Stomach (tissue), 9 donors: ENCODE data around the gene P2RY11. TPM values are rescaled to one million over a fixed set of nuclear protein-coding genes. Genes with fewer than 3 reads are reported as not detected.

ENCODE experiments used
- DNase-seq, 2 donors: peaks; one replicate each; pipeline versions ENCODE4 v3.0.0 to v3.0.0-alpha.2; 2013 to 2019
- H3K27ac ChIP-seq, 5 donors: fragments of 200-600 bp in 4 of 5; sonication (generic) in 4 of 5; one replicate each; pipeline ENCODE4 v1.5.1; 2013 to 2019; ENCODE audit warnings: mild to moderate bottlenecking in 1 of 5, moderate library complexity in 1 of 5
- H3K27me3 ChIP-seq, 3 donors: fragments of 200-600 bp; sonication (generic); one replicate each; pipeline ENCODE4 v1.5.1; 2017 to 2019; ENCODE audit warnings: mixed run types in 1 of 3
- H3K36me3 ChIP-seq, 4 donors: fragments of 200-600 bp; sonication (generic); 1 replicate in 3 of 4; 2 replicates in 1 of 4; pipeline ENCODE4 v1.5.1; 2016 to 2019
- H3K4me1 ChIP-seq, 4 donors: fragments of 200-600 bp; sonication (generic); one replicate each; pipeline ENCODE4 v1.5.1; 2016 to 2019
- H3K4me3 ChIP-seq, 4 donors: fragments of 200-600 bp; sonication (generic) in 3 of 4; one replicate each; pipeline ENCODE4 v1.5.1; 2016 to 2019; ENCODE audit warnings: mild to moderate bottlenecking in 1 of 4
- H3K9me3 ChIP-seq, 4 donors: fragments of 200-600 bp; sonication (generic); one replicate each; pipeline ENCODE4 v1.5.1; 2016 to 2019
- EP300 ChIP-seq: sonication (generic); formaldehyde crosslinking; IDR thresholded peaks from one replicate; pipeline ENCODE4 v1.6.1; 2017; ENCODE audit warnings: antibody characterized with exemption
- POLR2A ChIP-seq, 4 donors: fragments of 450-650 bp; IDR thresholded peaks; one replicate each; pipeline ENCODE4 v1.6.1; 2016; ENCODE audit warnings: antibody characterized with exemption in 4 of 4, control low read depth in 2 of 4, mild to moderate bottlenecking in 1 of 4, moderate library complexity in 1 of 4
- POLR2AphosphoS5 ChIP-seq, 3 donors: sonication (generic); formaldehyde crosslinking; IDR thresholded peaks; one replicate each; pipeline ENCODE4 v1.6.1; 2016; ENCODE audit warnings: antibody characterized with exemption in 3 of 3
- WGBS, 5 donors: extraction: QIAGEN DNeasy Blood & Tissue Kit in 3 of 5; methylation state at CpG; one replicate each; pipeline versions ENCODE4 v1.1.5 to v1.1.7; 2013 to 2018; 5-methylcytosine and 5-hydroxymethylcytosine counted together
- intact Hi-C: fragments of 100-400 bp; cut with DNase I; formaldehyde crosslinking; loops from one replicate; pipeline ENCODE4 v1.15.1; 2023; ENCODE audit warnings: low total_unique reads
- polyA plus RNA-seq, 3 donors: library from polyadenylated mRNA; stranded (reverse); fragments of 200-250 nt; gene quantifications; one replicate each; pipeline ENCODE4 v1.2.3, GENCODE V29; 2013
- total RNA-seq, 5 donors: library from RNA; depleted of rRNA; stranded (reverse); fragments of >200 nt; gene quantifications; one replicate each; pipeline versions ENCODE4 v1.1.0 to v1.2.3, GENCODE V29; 2014 to 2016
- TF ChIP-seq, protein P1 (sequence below), 7 experiments: fragments of 450-650 bp in 4 of 7; fragments of 200-600 bp in 3 of 7; sonication (generic) in 3 of 7; IDR thresholded peaks; one replicate each; pipeline ENCODE4 v1.5.1; 2016 to 2019; ENCODE audit warnings: antibody characterized with exemption in 7 of 7, control low read depth in 2 of 7, mild to moderate bottlenecking in 1 of 7
- donor health status: healthy with polysubstance abuse.
- donor health status: Bipolar disorder and iron deficiency.
- donor health status: healthy.

Gene P2RY11
- total and polyA plus RNA-seq, 8 donors = 1.8 to 24.8 (median 5.0) TPM

DNA sequence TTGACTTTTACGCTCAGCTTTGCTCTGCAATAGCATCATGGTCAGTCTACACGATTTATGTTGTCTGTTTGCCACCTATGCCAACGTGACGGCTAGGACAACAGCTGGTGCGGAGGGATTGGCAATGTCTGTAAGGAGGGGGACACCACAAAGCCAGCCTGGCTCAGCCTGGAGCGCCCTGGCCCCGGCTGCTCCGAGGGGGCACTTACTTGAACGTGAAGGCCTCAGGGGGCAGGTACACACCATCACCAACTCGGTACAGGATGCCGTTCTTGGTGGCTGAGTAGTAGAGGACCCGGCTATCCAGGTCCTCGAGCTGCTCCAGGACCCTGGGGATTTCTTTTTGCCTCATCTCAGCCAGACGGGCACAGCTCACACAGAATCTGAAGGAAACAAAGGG is 34.6 kb downstream of the P2RY11 start:
- no peaks in the 10 kb centered on the region for H3K4me1 ChIP-seq
- TF ChIP-seq EP300 = no peak
- TF ChIP-seq POLR2A (IDR thresholded peaks at IDR 0.05) = no peak
- no peak for TF ChIP-seq POLR2AphosphoS5 (IDR thresholded peaks at IDR 0.05)
- TF ChIP-seq, protein P1, sequence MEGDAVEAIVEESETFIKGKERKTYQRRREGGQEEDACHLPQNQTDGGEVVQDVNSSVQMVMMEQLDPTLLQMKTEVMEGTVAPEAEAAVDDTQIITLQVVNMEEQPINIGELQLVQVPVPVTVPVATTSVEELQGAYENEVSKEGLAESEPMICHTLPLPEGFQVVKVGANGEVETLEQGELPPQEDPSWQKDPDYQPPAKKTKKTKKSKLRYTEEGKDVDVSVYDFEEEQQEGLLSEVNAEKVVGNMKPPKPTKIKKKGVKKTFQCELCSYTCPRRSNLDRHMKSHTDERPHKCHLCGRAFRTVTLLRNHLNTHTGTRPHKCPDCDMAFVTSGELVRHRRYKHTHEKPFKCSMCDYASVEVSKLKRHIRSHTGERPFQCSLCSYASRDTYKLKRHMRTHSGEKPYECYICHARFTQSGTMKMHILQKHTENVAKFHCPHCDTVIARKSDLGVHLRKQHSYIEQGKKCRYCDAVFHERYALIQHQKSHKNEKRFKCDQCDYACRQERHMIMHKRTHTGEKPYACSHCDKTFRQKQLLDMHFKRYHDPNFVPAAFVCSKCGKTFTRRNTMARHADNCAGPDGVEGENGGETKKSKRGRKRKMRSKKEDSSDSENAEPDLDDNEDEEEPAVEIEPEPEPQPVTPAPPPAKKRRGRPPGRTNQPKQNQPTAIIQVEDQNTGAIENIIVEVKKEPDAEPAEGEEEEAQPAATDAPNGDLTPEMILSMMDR (IDR thresholded peaks at IDR 0.05) = no peak
- 91 to 97% (median 95%) methylated on average over 10 to 14 of the region's 14 CpGs for WGBS, 5 donors
- intact Hi-C loops = no loop called here
- H3K9me3 ChIP-seq = no peaks in the 10 kb centered on the region
- H3K27ac ChIP-seq = no peak overlapping the region
- no peak overlapping the region for H3K4me3 ChIP-seq
- H3K27me3 ChIP-seq = no peaks in the 10 kb centered on the region
- no peak for DNase-seq
- H3K36me3 ChIP-seq = peaks cover 79 to 100% (median 100%) of the 10 kb centered on the region in 4 donors

DNA sequence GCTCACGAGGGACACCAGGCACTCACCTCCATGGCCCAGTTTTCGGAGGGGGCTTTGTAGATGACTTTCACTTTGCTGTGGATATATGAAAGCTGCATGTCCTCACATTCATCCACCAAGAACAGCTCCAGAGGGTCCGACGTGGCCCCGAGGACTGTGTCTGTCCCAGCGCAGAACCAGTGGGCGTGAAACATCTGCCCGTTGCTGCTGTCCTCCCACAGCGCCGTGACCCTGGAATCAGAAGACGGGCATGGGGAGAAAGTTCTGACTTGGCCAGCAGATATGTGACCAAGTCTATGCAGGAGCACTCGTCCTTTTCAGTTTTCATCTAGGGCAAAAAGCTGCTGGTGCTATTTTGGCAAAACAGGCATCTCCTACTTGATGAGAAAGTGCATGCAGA is 37.9 kb downstream of the P2RY11 start:
- H3K4me3 ChIP-seq = no peak overlapping the region
- 92 to 97% (median 96%) methylated on average over 12 of the region's 12 CpGs for WGBS, 5 donors
- no peak overlapping the region for H3K27ac ChIP-seq
- H3K9me3 ChIP-seq = no peaks in the 10 kb centered on the region
- H3K4me1 ChIP-seq = no peaks in the 10 kb centered on the region
- intact Hi-C loops = no loop called here
- peaks cover 79 to 100% (median 99%) of the 10 kb centered on the region in 4 donors for H3K36me3 ChIP-seq
- TF ChIP-seq EP300 (no peak), POLR2AphosphoS5 (IDR thresholded peaks at IDR 0.05) (no peak), POLR2A (IDR thresholded peaks at IDR 0.05) (no peak)
- TF ChIP-seq, protein P1 (IDR thresholded peaks at IDR 0.05) = no peak
- no peaks in the 10 kb centered on the region for H3K27me3 ChIP-seq
- DNase-seq = no peak

DNA sequence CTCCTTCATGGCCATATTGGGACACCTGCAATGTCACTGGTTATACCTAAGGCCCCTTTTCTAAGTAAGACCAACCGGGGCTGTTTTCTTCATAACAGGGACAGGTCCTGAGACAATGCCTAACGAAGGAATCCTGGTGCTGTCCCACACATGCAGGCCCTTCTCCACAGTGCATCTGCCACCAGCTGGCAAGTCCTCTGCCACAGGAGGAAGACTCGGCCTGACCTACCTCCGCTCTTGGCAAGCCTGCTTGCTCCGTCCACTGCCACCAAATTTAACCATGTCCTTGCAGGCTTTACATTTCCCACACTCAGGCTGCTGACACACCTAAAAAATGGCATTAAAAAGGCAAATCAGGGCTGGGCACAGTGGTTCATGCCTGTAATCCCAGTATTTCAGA is 40.0 kb downstream of the P2RY11 start:
- TF ChIP-seq POLR2A (IDR thresholded peaks at IDR 0.05) = no peak
- no peak for TF ChIP-seq POLR2AphosphoS5 (IDR thresholded peaks at IDR 0.05)
- no peak for TF ChIP-seq EP300
- TF ChIP-seq, protein P1 (IDR thresholded peaks at IDR 0.05) = no peak
- Histone ChIP-seq H3K27me3 (no peaks in the 10 kb centered on the region), H3K4me3 (no peak overlapping the region), H3K36me3 (peaks cover 81 to 100% (median 99%) of the 10 kb centered on the region in 4 donors), H3K9me3 (no peaks in the 10 kb centered on the region), H3K27ac (no peak overlapping the region), H3K4me1 (no peaks in the 10 kb centered on the region)
- intact Hi-C loops = no loop called here
- no peak for DNase-seq
- WGBS, 5 donors = 82 to 96% (median 84%) methylated on average over 5 of the region's 5 CpGs

DNA sequence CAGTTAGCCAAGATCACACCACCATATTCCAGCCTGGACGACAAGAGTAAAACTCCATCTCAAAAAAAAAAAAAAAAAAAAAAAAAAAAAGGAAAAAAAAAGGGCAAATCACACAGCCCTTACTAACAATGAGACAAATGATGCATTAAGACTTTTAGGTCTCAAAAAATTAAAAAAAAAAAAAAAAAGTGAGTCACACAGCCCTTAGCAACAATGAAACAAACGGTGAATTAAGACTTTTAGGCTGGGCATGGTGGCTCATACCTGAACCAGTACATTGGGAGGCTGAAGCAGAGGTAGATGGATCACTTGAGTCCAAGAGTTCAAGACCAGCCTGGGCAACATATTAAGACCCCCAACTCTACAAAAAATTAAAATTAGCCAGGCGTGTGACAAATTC is 40.6 kb downstream of the P2RY11 start:
- 83 to 96% (median 94%) methylated on average over 3 of the region's 3 CpGs for WGBS, 5 donors
- peaks cover 83 to 100% (median 99%) of the 10 kb centered on the region in 4 donors for H3K36me3 ChIP-seq
- intact Hi-C loops = no loop called here

More for the DNA sequence above, 40.6 kb downstream of the P2RY11 start:
- H3K27me3 ChIP-seq = no peaks in the 10 kb centered on the region
- TF ChIP-seq POLR2AphosphoS5 (IDR thresholded peaks at IDR 0.05) (no peak), EP300 (no peak), POLR2A (IDR thresholded peaks at IDR 0.05) (no peak)
- TF ChIP-seq, protein P1 (IDR thresholded peaks at IDR 0.05) = no peak
- no peak overlapping the region for H3K27ac ChIP-seq
- H3K9me3 ChIP-seq = no peaks in the 10 kb centered on the region
- no peak overlapping the region for H3K4me3 ChIP-seq
- no peaks in the 10 kb centered on the region for H3K4me1 ChIP-seq
- no peak for DNase-seq
